ELF-1 (cell line): ENCODE measurements around the gene ACSF3.
A peak's percentile ranks its signal among the peaks of the same experiment; 100 is the strongest.

ENCODE experiments used
- DNase-seq: peaks from one replicate; pipeline ENCODE4 v3.0.0-alpha.2; 2016; ENCODE audit warnings: low read depth, low spot score

Gene ACSF3

DNA sequence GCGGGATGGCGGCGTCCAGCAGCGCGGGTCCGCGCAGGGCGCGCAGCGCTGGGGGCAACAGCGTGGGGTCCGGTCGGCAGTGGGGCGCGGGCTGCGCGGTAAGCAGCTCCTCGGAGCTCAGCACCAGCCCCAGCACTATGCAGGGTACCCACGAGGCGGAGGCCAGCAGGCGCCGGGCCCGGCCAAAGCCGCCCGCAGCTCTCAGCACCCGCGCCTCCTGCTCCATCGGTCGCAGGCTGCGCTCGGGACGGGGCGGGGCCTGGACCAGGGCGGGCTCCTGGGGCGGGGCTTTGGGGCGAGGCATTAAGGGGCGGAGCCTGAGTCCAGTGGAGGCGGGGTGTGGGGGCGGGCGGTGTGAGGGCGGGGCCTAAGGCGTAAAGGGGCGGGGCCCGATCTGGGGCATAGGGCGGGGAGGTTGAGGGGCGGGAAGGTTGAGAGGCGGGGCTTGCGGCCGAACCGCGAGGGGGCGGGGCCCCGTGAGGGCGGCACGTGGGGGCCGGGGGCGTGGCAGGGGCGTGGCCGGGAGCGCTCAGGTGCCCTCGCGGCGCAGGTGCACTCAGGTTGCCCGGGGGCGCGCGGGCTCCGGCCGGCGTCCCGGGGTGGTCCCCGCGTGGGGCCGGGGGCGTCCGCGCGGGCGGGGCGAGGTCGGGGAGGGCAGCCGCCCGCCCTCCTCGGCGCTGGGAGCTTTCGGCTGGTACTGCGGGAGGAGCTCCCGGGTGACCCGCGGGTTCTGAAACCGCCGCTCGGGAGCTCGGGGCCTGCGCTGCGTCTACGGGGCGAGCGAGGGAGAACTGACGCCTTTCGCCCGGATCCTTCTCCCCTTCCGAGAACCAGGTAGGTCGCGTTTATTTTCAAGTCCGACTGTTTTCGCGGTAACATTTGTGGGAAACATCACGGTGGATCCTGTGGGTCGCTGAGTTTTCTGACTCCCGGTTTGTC lies 108.1 kb downstream of the ACSF3 start:
- peak; percentile 36 for DNase-seq

GRCh38 chr16:89202422-89203215 lies 109.0 kb downstream of the ACSF3 start:
- DNase-seq, result no peak
